C4-2B (cell line): ENCODE measurements around the gene PFN1.

Source experiments
- ZFX ChIP-seq: fragments of 450-650 bp; IDR thresholded peaks from 2 replicates; pipeline ENCODE4 v1.6.1; 2017
- TF ChIP-seq, protein P1 (sequence below): fragments of 450-650 bp; conservative IDR thresholded peaks from 2 replicates; pipeline ENCODE4 v1.5.1; 2017; ENCODE audit warnings: mild to moderate bottlenecking

DNA sequence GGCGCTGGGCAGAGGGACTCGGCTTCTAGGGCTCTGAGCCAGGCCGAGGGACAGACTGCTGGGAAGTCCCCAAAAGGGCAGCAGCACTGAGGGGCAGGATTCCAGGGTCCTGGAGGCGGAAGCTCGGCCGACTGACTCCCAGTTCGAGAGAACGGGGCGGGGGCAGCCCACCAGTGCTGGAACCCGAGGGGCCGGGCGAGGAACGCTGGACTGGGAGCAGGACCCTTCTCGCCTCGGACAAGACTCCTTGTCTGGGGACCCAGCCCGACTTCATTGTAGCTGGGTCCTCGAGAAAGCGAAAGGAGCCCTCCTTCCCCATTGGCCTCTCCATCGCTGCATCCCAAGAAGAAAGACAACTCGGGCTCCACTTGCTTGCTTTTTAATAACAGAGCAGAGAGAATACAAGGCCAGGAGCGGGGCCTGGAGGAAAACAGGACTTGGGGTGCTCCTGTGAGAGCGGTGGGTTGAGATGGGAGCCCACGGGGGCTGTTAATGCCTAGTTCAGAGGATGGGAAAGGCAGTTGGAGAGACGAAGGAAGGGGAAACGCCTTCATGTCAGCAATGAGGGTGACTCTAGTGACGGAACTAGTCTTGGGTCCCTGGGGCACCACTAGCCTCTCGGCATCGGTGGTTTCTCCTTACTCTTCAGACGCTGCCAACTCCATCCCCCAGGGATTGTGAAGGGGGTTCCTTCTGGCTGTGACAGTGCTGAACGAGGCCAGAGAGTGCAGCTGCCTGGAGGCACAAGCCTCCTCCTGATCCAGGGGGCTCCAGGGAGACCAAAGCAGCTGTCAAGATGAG, 39.6 kb upstream of the PFN1 start:
- TF ChIP-seq, protein P1, sequence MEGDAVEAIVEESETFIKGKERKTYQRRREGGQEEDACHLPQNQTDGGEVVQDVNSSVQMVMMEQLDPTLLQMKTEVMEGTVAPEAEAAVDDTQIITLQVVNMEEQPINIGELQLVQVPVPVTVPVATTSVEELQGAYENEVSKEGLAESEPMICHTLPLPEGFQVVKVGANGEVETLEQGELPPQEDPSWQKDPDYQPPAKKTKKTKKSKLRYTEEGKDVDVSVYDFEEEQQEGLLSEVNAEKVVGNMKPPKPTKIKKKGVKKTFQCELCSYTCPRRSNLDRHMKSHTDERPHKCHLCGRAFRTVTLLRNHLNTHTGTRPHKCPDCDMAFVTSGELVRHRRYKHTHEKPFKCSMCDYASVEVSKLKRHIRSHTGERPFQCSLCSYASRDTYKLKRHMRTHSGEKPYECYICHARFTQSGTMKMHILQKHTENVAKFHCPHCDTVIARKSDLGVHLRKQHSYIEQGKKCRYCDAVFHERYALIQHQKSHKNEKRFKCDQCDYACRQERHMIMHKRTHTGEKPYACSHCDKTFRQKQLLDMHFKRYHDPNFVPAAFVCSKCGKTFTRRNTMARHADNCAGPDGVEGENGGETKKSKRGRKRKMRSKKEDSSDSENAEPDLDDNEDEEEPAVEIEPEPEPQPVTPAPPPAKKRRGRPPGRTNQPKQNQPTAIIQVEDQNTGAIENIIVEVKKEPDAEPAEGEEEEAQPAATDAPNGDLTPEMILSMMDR = no peak
- no peak for TF ChIP-seq ZFX
